GM12878 (cell line): ENCODE data around the gene LASP1NB.

Source experiments
- BCL11A ChIP-seq: IDR thresholded peaks from 2 replicates; pipeline ENCODE4 v1.6.1; 2011; ENCODE audit warnings: low read depth, low read length
- CHD2 ChIP-seq: IDR thresholded peaks from 2 replicates; pipeline ENCODE4 v1.6.1; 2011; ENCODE audit warnings: low read depth, low read length, improper control_type of control experiment, borderline replicate concordance
- EED ChIP-seq: sonication (generic); IDR thresholded peaks from 2 replicates; pipeline ENCODE4 v1.6.1; 2016; ENCODE audit warnings: antibody characterized with exemption, low read depth
- FOXM1 ChIP-seq: IDR thresholded peaks from 2 replicates; pipeline ENCODE4 v1.6.1; 2012; ENCODE audit warnings: low read depth, mild to moderate bottlenecking, inconsistent platforms, low read length, moderate library complexity
- JUNB ChIP-seq: IDR thresholded peaks from 2 replicates; pipeline ENCODE4 v1.6.1; 2016; ENCODE audit warnings: antibody characterized with exemption, mild to moderate bottlenecking
- MEF2B ChIP-seq: fragments of 450-650 bp; IDR thresholded peaks from 2 replicates; pipeline ENCODE4 v1.6.1; 2018; ENCODE audit warnings: mild to moderate bottlenecking, moderate library complexity; ENCODE audit not compliant: partially characterized antibody, poor library complexity, severe bottlenecking
- MXI1 ChIP-seq: fragments of 150-350 bp; IDR thresholded peaks from 2 replicates; pipeline ENCODE4 v1.6.1; 2011; ENCODE audit warnings: low read depth, mild to moderate bottlenecking, inconsistent platforms, low read length, improper control_type of control experiment
- MYB ChIP-seq: fragments of 150-350 bp; IDR thresholded peaks from 2 replicates; pipeline ENCODE4 v1.6.1; 2014; ENCODE audit warnings: mild to moderate bottlenecking, low read depth, low read length, borderline replicate concordance
- POLR2AphosphoS5 ChIP-seq: IDR thresholded peaks from 2 replicates; pipeline ENCODE4 v1.6.1; 2011; ENCODE audit warnings: mild to moderate bottlenecking, low read length, inconsistent platforms
- RUNX3 ChIP-seq: IDR thresholded peaks from 2 replicates; pipeline ENCODE4 v1.6.1; 2012; ENCODE audit warnings: low read length, inconsistent platforms
- SP1 ChIP-seq: IDR thresholded peaks from one replicate; pipeline ENCODE4 v1.6.1; 2011; ENCODE audit warnings: low read depth, low read length
- SPI1 ChIP-seq: IDR thresholded peaks from 2 replicates; pipeline ENCODE4 v1.6.1; 2011; ENCODE audit warnings: low read depth, mild to moderate bottlenecking, low read length, moderate library complexity, borderline replicate concordance; ENCODE audit not compliant: insufficient read depth
- SREBF2 ChIP-seq: IDR thresholded peaks from 2 replicates; pipeline ENCODE4 v1.6.1; 2012; ENCODE audit warnings: mild to moderate bottlenecking, low read length
- SRF ChIP-seq, 2 experiments: IDR thresholded peaks; 2 replicates each; pipeline ENCODE4 v1.6.1; 2011; ENCODE audit warnings: low read depth in 2 of 2, low read length in 2 of 2, mild to moderate bottlenecking in 1 of 2, moderate library complexity in 1 of 2
- TAF1 ChIP-seq: IDR thresholded peaks from 2 replicates; pipeline ENCODE4 v1.6.1; 2011; ENCODE audit warnings: mild to moderate bottlenecking, low read depth, low read length, borderline replicate concordance
- TCF7 ChIP-seq: IDR thresholded peaks from 2 replicates; pipeline ENCODE4 v1.6.1; 2014; ENCODE audit warnings: antibody characterized with exemption, borderline replicate concordance
- TF ChIP-seq, protein P1 (sequence below): fragments of 450-650 bp; formaldehyde crosslinking; IDR thresholded peaks from 2 replicates; pipeline ENCODE4 v1.5.0; 2022; ENCODE audit warnings: mild to moderate bottlenecking, missing genetic modification characterization
- TF ChIP-seq, protein P2 (sequence below): fragments of 450-650 bp; IDR thresholded peaks from 2 replicates; pipeline ENCODE4 v1.6.1; 2016; ENCODE audit warnings: mild to moderate bottlenecking
- TF ChIP-seq, protein P3 (sequence below): fragments of 450-650 bp; IDR thresholded peaks from 2 replicates; pipeline ENCODE4 v1.6.1; 2016; ENCODE audit warnings: mild to moderate bottlenecking
- TF ChIP-seq, protein P4 (sequence below): fragments of 450-650 bp; IDR thresholded peaks from 2 replicates; pipeline ENCODE4 v1.6.1; 2017; ENCODE audit warnings: mild to moderate bottlenecking, moderate library complexity

LASP1NB gene

DNA sequence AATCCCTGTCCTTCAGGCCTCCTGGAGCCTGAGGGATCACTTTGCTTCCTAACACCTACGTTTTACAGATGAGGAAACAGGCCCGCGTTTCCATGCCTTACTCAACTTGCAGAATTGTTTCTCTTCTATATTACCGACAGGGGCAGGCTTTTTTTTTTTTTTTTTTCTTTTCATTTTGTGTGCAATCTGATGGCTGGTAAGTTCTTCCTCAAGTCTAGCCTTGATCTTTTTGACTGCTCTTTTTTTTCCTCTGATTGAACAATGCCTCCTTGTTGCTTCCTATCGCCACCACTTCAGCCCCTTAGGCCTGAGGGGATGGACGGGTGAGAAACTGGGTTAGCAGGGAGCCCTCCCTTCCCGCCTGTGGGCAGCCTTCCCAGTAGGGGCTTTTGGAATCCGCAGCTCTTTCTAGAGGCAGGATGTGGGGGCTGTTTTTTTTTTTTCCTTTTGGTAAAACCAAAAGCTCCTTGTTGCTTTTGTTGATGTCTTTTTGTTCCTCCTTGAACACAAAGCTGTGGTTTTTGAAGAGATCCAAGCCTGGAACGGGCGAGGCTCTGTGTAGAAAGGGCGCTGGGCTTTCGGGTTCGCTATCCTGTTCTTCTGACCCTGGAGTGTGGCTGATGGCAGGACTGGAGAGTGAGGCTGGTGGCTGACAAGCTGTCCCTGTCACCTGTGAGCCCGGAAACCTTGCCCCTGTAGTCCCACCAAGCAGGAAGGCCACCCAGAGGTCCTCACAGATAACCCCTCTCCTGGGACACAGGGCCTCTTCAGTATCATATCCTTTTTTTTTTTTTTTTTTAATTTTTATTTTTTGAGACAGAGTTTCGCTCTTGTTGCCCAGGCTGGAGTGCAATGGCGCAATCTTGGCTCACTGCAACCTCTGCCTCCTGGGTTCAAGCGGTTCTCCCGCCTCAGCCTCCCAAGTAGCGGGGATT, 41.6 kb upstream of the LASP1NB start (continued):
- TF ChIP-seq POLR2AphosphoS5 (no peak), SRF (IDR thresholded peaks at IDR 0.05; ENCODE audit: low read depth in 2 of 2, low read length in 2 of 2) (no peak), CHD2 (no peak), BCL11A (no peak), MYB (no peak), JUNB (no peak), SP1 (no peak), TCF7 (no peak), EED (peak; percentile 37; the same call in 1 of the 2 replicates), MXI1 (no peak), SPI1 (0 out of 2 replicates have a peak, but pooled peaks have one; percentile 9), SREBF2 (no peak), TAF1 (no peak), MEF2B (no peak), RUNX3 (peak; percentile 52), FOXM1 (no peak)
- TF ChIP-seq, protein P1, sequence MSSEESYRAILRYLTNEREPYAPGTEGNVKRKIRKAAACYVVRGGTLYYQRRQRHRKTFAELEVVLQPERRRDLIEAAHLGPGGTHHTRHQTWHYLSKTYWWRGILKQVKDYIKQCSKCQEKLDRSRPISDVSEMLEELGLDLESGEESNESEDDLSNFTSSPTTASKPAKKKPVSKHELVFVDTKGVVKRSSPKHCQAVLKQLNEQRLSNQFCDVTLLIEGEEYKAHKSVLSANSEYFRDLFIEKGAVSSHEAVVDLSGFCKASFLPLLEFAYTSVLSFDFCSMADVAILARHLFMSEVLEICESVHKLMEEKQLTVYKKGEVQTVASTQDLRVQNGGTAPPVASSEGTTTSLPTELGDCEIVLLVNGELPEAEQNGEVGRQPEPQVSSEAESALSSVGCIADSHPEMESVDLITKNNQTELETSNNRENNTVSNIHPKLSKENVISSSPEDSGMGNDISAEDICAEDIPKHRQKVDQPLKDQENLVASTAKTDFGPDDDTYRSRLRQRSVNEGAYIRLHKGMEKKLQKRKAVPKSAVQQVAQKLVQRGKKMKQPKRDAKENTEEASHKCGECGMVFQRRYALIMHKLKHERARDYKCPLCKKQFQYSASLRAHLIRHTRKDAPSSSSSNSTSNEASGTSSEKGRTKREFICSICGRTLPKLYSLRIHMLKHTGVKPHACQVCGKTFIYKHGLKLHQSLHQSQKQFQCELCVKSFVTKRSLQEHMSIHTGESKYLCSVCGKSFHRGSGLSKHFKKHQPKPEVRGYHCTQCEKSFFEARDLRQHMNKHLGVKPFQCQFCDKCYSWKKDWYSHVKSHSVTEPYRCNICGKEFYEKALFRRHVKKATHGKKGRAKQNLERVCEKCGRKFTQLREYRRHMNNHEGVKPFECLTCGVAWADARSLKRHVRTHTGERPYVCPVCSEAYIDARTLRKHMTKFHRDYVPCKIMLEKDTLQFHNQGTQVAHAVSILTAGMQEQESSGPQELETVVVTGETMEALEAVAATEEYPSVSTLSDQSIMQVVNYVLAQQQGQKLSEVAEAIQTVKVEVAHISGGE (CRISPR knock-in tag): no peak
- TF ChIP-seq, protein P2, sequence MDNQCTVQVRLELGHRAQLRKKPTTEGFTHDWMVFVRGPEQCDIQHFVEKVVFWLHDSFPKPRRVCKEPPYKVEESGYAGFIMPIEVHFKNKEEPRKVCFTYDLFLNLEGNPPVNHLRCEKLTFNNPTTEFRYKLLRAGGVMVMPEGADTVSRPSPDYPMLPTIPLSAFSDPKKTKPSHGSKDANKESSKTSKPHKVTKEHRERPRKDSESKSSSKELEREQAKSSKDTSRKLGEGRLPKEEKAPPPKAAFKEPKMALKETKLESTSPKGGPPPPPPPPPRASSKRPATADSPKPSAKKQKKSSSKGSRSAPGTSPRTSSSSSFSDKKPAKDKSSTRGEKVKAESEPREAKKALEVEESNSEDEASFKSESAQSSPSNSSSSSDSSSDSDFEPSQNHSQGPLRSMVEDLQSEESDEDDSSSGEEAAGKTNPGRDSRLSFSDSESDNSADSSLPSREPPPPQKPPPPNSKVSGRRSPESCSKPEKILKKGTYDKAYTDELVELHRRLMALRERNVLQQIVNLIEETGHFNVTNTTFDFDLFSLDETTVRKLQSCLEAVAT: no peak
- TF ChIP-seq, protein P3, sequence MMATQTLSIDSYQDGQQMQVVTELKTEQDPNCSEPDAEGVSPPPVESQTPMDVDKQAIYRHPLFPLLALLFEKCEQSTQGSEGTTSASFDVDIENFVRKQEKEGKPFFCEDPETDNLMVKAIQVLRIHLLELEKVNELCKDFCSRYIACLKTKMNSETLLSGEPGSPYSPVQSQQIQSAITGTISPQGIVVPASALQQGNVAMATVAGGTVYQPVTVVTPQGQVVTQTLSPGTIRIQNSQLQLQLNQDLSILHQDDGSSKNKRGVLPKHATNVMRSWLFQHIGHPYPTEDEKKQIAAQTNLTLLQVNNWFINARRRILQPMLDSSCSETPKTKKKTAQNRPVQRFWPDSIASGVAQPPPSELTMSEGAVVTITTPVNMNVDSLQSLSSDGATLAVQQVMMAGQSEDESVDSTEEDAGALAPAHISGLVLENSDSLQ: no peak
- TF ChIP-seq, protein P4, sequence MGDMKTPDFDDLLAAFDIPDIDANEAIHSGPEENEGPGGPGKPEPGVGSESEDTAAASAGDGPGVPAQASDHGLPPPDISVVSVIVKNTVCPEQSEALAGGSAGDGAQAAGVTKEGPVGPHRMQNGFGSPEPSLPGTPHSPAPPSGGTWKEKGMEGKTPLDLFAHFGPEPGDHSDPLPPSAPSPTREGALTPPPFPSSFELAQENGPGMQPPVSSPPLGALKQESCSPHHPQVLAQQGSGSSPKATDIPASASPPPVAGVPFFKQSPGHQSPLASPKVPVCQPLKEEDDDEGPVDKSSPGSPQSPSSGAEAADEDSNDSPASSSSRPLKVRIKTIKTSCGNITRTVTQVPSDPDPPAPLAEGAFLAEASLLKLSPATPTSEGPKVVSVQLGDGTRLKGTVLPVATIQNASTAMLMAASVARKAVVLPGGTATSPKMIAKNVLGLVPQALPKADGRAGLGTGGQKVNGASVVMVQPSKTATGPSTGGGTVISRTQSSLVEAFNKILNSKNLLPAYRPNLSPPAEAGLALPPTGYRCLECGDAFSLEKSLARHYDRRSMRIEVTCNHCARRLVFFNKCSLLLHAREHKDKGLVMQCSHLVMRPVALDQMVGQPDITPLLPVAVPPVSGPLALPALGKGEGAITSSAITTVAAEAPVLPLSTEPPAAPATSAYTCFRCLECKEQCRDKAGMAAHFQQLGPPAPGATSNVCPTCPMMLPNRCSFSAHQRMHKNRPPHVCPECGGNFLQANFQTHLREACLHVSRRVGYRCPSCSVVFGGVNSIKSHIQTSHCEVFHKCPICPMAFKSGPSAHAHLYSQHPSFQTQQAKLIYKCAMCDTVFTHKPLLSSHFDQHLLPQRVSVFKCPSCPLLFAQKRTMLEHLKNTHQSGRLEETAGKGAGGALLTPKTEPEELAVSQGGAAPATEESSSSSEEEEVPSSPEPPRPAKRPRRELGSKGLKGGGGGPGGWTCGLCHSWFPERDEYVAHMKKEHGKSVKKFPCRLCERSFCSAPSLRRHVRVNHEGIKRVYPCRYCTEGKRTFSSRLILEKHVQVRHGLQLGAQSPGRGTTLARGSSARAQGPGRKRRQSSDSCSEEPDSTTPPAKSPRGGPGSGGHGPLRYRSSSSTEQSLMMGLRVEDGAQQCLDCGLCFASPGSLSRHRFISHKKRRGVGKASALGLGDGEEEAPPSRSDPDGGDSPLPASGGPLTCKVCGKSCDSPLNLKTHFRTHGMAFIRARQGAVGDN: no peak
